SIG-M5 treated with dmso at 0.1 percent for 504 hours (cell line): ENCODE results near the gene ISLR2.

Source experiments
- DNase-seq: peaks from one replicate; lab custom pipeline; 2025; ENCODE audit not compliant: unreplicated experiment; lab: John Stamatoyannopoulos, UW

ISLR2 gene

DNA sequence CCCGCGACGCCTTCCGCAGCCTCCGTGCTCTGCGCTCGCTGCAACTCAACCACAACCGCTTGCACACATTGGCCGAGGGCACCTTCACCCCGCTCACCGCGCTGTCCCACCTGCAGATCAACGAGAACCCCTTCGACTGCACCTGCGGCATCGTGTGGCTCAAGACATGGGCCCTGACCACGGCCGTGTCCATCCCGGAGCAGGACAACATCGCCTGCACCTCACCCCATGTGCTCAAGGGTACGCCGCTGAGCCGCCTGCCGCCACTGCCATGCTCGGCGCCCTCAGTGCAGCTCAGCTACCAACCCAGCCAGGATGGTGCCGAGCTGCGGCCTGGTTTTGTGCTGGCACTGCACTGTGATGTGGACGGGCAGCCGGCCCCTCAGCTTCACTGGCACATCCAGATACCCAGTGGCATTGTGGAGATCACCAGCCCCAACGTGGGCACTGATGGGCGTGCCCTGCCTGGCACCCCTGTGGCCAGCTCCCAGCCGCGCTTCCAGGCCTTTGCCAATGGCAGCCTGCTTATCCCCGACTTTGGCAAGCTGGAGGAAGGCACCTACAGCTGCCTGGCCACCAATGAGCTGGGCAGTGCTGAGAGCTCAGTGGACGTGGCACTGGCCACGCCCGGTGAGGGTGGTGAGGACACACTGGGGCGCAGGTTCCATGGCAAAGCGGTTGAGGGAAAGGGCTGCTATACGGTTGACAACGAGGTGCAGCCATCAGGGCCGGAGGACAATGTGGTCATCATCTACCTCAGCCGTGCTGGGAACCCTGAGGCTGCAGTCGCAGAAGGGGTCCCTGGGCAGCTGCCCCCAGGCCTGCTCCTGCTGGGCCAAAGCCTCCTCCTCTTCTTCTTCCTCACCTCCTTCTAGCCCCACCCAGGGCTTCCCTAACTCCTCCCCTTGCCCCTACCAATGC lies 45.1 kb downstream of the ISLR2 start:
- no peak for DNase-seq

DNA sequence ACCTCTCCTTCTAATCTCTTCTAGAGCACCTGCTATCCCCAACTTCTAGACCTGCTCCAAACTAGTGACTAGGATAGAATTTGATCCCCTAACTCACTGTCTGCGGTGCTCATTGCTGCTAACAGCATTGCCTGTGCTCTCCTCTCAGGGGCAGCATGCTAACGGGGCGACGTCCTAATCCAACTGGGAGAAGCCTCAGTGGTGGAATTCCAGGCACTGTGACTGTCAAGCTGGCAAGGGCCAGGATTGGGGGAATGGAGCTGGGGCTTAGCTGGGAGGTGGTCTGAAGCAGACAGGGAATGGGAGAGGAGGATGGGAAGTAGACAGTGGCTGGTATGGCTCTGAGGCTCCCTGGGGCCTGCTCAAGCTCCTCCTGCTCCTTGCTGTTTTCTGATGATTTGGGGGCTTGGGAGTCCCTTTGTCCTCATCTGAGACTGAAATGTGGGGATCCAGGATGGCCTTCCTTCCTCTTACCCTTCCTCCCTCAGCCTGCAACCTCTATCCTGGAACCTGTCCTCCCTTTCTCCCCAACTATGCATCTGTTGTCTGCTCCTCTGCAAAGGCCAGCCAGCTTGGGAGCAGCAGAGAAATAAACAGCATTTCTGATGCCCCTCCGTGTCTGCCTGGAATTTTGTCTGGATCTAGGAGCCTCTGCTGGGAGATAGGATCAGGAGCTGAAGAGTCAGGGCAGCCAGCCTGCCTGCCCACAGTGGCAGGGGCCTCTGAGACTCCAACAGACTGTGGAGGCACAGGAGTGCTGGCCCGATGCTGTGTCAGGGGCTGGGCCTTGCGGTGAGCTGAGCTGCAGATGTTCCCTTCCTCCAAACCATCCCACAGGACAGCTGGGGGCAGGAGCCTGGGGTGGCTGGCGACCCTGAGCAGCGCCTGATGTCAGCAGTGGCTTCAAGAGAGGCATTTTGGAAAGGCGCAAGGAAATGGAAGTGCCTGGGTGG lies 46.2 kb downstream of the ISLR2 start:
- no peak for DNase-seq

DNA sequence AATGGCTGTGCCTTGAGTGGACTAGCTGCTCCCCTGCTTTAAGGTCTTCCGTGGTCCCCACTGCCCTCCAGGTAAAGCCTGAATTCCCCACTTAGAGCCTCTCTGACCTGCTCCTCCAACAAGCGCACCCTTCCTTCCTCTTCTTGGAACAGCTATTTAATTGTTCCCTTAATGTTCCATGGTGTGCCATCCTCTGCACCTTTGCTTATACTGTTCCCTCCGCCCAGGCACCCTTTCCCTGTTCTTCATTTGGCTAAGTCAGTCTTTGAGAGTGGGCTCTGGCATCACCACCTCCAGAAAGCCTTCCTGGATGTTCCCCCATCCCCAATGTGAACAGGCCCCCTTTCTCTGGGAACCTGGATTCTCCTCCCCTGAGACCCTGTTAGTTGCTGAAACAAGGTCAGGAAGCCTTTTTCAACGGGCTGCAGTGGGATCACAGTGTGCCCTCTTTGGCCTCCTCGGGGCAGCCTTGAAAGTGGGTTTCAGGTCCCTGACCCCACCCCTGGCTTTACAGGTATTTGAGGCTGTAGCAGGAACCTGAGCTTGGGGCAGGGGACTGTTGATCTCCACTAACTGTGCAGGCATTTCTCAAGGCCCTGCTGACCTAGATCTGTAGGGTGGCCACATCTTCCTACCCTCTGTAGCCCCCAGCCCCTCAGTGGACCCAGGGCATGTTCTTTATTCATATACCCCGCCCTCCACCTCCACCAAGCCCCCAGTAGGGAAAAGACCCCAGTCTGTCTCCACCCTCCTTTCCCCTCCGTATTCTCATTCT lies 48.1 kb downstream of the ISLR2 start:
- DNase-seq, result no peak

DNA sequence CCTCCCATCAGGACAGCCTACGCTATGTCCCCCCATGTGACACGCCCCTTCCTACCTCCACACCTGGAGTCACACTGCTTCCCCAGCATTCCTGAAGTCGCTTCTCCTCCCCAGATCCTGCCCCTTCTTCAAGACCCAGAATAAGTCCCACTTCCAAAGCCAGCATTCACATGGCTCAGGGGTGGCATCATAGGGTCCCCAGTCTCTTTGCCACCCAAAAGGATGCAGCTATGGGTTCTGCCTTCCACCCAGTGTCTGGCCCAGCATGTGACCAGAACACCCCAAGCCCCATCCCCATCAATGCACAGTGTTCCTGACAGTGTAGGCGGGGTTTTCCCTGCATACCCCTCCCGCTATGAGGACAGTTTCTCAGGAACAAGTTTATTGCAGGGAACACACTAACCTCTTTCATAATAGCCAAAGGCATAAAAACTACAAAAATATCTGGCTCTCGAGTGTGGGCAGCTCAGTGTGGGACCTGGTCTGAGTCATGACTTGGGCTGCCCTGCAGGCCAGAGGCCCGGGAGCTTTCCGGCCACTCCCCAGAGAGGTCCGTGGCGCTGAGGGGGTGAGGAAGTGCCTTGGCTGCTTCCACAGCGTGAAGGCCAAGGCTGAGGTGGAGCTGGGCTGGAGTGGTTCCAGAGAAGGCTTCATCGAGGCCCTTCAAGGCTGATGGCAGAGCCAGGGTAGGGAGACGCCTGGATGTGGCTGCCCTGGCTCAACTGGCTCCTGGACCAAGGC lies 48.9 kb downstream of the ISLR2 start:
- no peak for DNase-seq

DNA sequence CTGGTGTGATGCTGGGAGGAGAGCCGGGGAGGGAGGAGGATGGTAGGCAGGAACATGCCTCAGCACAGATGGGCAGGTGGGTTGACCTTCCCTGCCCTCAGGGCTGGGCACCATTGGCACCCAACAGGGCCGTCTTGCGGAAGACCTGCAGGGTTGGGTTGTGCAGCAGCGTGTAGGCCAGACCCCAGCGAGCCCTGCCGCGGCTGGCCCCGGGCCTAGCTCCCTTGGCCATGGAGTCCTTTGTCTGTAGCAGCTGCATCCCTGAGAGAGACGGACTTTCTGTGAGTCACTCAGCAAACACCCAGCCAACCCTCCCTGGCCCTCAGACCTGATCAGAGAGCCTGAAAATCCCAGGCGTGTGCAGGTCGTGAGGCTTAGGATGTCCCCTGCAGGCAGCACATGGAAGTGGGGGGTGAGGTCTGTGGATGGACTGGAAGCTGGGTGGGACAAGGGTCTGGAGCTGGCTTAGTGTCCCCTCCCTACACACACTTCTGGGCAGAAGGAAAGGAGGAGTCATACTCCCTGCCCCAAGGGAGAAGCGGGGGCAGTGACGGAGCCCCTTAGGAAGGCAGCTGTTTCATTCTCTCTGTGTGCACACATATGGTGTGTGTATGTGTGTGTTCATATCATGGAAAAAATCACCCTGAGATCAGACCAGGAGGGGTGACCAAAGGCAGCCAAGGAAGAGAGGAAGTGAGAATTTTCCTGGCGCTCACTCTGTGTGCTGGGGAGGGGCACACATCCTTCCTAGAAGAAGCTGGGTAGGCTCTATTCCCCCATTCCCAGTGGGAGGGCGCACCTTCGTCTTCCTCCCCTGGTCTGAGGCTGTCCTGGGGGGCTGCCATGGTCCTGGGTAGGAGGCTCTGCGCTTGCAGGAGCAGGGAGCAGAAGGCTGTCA lies 49.8 kb downstream of the ISLR2 start:
- DNase-seq, result no peak

DNA sequence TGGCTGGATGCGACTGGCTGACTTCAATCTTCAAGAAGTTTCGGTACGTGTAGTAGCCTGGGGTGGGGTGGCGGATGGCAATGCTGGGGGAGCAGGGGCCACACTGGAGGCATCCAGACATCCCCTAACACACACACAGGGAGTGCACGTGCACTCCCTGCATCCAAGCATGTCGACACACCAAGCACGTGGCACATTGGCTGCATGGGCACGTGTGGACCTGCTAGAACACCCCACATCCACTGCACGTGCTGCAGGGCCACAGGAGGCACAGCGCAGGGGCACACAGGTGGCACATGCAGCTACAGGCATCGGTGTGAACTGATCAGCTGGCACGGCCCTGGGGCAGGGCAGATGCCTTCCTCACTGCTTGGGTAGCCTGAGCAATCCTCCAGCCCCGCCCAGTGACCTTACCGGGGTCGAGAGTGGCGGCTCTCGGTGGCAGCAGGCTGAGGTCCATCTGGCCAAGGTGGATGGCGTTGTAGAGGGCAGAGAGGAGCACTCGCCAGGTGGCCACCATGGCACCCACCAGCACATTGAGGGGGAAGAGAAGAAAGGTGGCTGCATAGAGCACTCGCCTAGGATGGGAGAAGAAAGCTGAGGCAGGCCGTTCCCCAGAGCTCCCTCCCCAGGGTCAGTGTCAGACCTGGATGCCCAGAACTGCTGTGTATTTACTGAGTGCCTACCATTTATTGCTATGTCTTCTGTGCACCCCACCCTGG lies 50.7 kb downstream of the ISLR2 start:
- DNase-seq, result no peak

DNA sequence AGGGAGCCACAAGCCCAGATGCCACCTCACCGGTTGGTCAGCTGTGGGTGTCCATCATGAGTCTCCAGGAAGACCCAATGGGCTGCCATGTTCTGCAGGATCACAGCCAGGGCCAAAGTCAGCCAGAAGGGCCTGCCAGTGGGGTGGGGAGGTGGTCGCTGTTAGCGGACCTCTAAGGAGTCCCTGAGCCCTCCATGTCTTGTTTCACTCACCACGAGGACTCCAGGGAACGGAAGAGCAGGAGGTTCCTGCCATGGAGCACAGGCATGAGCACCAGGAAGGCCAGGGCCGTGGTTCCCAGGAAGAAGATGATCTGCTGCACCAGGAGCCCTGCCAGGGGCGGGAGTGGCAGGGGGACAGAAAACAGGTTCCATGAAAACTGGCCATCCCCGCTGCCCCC lies 51.7 kb downstream of the ISLR2 start:
- DNase-seq, result no peak

DNA sequence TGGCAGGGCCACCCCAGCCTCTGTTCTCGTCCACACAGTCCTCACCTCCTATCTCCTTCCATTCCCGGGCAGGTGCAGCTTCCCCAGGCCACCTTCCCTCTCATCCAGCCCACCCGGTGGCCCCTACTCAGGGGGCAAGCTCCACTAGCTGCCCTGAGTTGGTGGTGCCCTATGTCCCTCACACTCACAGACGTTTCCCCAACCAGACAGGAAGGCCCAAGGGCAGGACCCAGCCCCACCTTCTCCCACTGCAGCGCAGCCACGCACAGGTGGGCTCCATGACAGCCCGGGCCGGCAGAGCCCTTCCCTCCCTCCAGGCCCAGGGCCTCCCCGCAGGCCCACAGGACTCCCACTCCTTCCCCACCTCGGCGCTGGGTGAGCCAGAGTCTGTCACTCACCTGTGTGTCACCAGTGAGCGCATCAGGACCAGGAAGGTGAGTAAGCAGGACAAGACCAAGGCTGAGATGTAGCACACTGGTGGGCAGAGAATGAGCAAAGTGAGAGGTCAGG lies 54.3 kb downstream of the ISLR2 start:
- DNase-seq, result no peak

DNA sequence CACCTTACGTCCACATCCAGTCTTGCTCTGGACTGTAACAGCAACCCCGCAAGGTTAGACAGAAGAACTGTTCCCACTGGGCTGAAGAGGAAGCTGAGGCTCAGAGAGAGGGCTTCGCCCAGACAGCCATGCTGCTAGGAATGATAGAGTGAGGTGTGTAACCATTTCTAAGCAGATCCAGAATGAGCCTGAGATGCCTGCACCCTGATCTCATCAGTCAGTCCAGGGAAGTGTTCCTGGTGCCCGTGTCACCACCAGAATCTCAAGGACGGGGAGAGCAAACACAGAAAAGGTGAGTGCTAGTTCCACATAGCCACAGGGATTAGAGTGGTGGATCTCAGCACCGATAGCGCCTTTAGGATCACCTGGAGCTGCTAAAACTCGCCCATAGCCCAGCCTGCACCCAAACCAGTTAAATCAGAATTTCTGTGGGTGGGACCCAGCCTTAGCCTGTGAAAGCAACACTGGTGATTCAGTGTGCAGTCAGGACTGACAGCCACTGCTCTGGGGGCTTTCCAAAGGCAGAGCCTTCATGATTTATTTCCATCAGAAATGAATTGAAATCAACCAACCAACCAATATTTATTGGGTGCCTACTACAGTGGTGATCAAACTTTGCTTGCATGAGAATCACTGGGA lies 55.4 kb downstream of the ISLR2 start:
- no peak for DNase-seq
